Panc1 (cell line): ENCODE results near the gene EPHB1. TPM values are rescaled to one million over a fixed set of nuclear protein-coding genes. Genes with fewer than 3 reads are reported as not detected.

Experiments
- ATAC-seq: fragments of 200-7000 bp; cut with Tn5 transposase; 2 replicates; pipeline ENCODE4 v1.9.1; 2020; ENCODE audit warnings: mild to moderate bottlenecking, moderate library complexity
- BruUV-seq: library from RNA; stranded (reverse); fragments of 400-500 nt; replicated peaks from 2 replicates; lab custom pipeline; 2021; lab: Mats Ljungman, UMichigan
- CTCF ChIA-PET: fragments of 300-600 bp; sonication (Branson Sonifier 250); formaldehyde crosslinking; loops from one replicate; lab custom pipeline; 2022; ENCODE audit warnings: antibody characterized with exemption; lab: Charles Lee
- POLR2A ChIA-PET: fragments of 300-600 bp; sonication (Branson Sonifier 250); formaldehyde crosslinking; loops from one replicate; lab custom pipeline; 2022; ENCODE audit warnings: antibody characterized with exemption; lab: Charles Lee
- DNase-seq: peaks from one replicate; pipeline ENCODE4 v3.0.0-alpha.2; 2010; ENCODE audit warnings: low read depth, low spot score
- H3K27ac ChIP-seq: 2 replicates; pipeline ENCODE4 v1.5.1; 2011; ENCODE audit warnings: mild to moderate bottlenecking, low read length, inconsistent platforms
- H3K27me3 ChIP-seq: fragments of 200-500 bp; sonication (Bioruptor generic); 2 replicates; pipeline ENCODE4 v1.6.0; 2014; ENCODE audit warnings: low read length, inconsistent platforms; ENCODE audit not compliant: control insufficient read depth, insufficient read depth
- H3K36me3 ChIP-seq: fragments of 200-500 bp; sonication (Bioruptor generic); 2 replicates; pipeline ENCODE4 v1.5.1; 2014; ENCODE audit warnings: inconsistent platforms, mild to moderate bottlenecking, low read length, moderate library complexity; ENCODE audit not compliant: control insufficient read depth, insufficient read depth
- H3K4me1 ChIP-seq: 2 replicates; pipeline ENCODE4 v1.5.1; 2011; ENCODE audit warnings: inconsistent platforms, mild to moderate bottlenecking, low read length, moderate library complexity; ENCODE audit not compliant: control insufficient read depth, insufficient read depth
- H3K4me3 ChIP-seq, 2 experiments: 2 replicates each; pipeline ENCODE4 v1.5.1; 2011 to 2012; ENCODE audit warnings: low read depth in 2 of 2, low read length in 2 of 2, mild to moderate bottlenecking in 2 of 2, inconsistent platforms in 1 of 2, moderate library complexity in 1 of 2
- H3K9me3 ChIP-seq: fragments of 200-500 bp; sonication (Bioruptor generic); 2 replicates; pipeline ENCODE4 v1.5.1; 2014; ENCODE audit warnings: low read depth, mild to moderate bottlenecking, inconsistent platforms, low read length, moderate library complexity; ENCODE audit not compliant: control insufficient read depth, insufficient read depth
- POLR2AphosphoS5 ChIP-seq: IDR thresholded peaks from 2 replicates; pipeline ENCODE4 v1.6.1; 2012; ENCODE audit warnings: mild to moderate bottlenecking, low read depth, low read length, moderate library complexity
- SIN3A ChIP-seq: IDR thresholded peaks from 2 replicates; pipeline ENCODE4 v1.6.1; 2012; ENCODE audit warnings: low read depth, mild to moderate bottlenecking, low read length, moderate library complexity, borderline replicate concordance; ENCODE audit not compliant: insufficient read depth
- TCF7L2 ChIP-seq: IDR thresholded peaks from 2 replicates; pipeline ENCODE4 v1.6.1; 2011; ENCODE audit warnings: mild to moderate bottlenecking, low read depth, low read length, inconsistent platforms
- in situ Hi-C: cut with HindIII; loops from 2 replicates; pipeline ENCODE4 v1.10.0; 2016; ENCODE audit warnings: low sequenced_read_pairs, low pct_unique_long_range_greater_than_20kb
- intact Hi-C: fragments of 100-400 bp; cut with micrococcal nuclease; formaldehyde crosslinking; loops from one replicate; pipeline ENCODE4 v1.10.0; 2022; ENCODE audit not compliant: unreplicated experiment
- total RNA-seq: library from RNA; stranded (reverse); gene quantifications from one replicate; pipeline ENCODE4 v1.2.1, GENCODE V29; 2021; ENCODE audit not compliant: unreplicated experiment
- TF ChIP-seq, protein P1 (sequence below): fragments of 450-650 bp; IDR thresholded peaks from 2 replicates; pipeline ENCODE4 v1.5.1; 2017; ENCODE audit warnings: mild to moderate bottlenecking
- TF ChIP-seq, protein P2 (sequence below), 2 experiments: IDR thresholded peaks; 2 replicates each; pipeline ENCODE4 v1.6.1; 2011 to 2012; ENCODE audit warnings: low read depth in 2 of 2, control low read depth in 1 of 2, low read length in 1 of 2, mild to moderate bottlenecking in 1 of 2, moderate library complexity in 1 of 2; ENCODE audit not compliant: insufficient read depth in 1 of 2

The EPHB1 gene
- total RNA-seq, 1 experiment from 2014 or later, result 0.46 TPM

GRCh38 chr3:135134684-135135075 lies 339.6 kb downstream of the EPHB1 start:
- in situ Hi-C loops (no loop called here), intact Hi-C loops (no loop called here)

DNA sequence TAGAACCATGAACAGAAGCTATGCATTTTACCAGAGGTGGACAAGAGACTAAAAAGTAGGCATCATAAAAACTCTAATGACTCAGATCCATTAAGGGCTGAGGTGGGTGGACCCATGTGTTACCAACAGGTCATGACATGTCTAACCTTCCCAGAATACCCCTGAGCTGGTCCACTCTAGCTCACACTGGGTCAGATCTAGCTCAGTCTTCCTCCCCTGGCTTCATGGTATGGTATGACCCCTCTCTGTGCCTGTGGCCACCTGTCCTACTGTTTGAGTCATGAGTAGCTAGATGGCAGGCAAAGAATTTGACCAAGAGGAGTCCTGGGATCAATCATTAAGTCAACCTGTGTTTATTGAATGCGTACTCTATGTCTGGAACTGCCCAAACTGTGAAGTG lies 340.4 kb downstream of the EPHB1 start:
- in situ Hi-C loops (no loop called here), intact Hi-C loops (no loop called here)
- ATAC-seq, result no peak

More at GRCh38 chr3:135134684-135135075, 339.6 kb downstream of the EPHB1 start:
- Histone ChIP-seq H3K4me1 (no peaks in the 10 kb centered on the region), H3K4me3 (no peak overlapping the region), H3K27me3 (peaks cover 7% of the 10 kb centered on the region; the same call in 1 of the 2 replicates), H3K27ac (no peak overlapping the region), H3K36me3 (no peaks in the 10 kb centered on the region), H3K9me3 (no peaks in the 10 kb centered on the region)
- BruUV-seq, result no TSS peak
- DNase-seq, result no peak
- ATAC-seq, result no peak
- TF ChIP-seq, protein P1, sequence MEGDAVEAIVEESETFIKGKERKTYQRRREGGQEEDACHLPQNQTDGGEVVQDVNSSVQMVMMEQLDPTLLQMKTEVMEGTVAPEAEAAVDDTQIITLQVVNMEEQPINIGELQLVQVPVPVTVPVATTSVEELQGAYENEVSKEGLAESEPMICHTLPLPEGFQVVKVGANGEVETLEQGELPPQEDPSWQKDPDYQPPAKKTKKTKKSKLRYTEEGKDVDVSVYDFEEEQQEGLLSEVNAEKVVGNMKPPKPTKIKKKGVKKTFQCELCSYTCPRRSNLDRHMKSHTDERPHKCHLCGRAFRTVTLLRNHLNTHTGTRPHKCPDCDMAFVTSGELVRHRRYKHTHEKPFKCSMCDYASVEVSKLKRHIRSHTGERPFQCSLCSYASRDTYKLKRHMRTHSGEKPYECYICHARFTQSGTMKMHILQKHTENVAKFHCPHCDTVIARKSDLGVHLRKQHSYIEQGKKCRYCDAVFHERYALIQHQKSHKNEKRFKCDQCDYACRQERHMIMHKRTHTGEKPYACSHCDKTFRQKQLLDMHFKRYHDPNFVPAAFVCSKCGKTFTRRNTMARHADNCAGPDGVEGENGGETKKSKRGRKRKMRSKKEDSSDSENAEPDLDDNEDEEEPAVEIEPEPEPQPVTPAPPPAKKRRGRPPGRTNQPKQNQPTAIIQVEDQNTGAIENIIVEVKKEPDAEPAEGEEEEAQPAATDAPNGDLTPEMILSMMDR, result no peak
- no peak for TF ChIP-seq SIN3A
- TF ChIP-seq, protein P2, sequence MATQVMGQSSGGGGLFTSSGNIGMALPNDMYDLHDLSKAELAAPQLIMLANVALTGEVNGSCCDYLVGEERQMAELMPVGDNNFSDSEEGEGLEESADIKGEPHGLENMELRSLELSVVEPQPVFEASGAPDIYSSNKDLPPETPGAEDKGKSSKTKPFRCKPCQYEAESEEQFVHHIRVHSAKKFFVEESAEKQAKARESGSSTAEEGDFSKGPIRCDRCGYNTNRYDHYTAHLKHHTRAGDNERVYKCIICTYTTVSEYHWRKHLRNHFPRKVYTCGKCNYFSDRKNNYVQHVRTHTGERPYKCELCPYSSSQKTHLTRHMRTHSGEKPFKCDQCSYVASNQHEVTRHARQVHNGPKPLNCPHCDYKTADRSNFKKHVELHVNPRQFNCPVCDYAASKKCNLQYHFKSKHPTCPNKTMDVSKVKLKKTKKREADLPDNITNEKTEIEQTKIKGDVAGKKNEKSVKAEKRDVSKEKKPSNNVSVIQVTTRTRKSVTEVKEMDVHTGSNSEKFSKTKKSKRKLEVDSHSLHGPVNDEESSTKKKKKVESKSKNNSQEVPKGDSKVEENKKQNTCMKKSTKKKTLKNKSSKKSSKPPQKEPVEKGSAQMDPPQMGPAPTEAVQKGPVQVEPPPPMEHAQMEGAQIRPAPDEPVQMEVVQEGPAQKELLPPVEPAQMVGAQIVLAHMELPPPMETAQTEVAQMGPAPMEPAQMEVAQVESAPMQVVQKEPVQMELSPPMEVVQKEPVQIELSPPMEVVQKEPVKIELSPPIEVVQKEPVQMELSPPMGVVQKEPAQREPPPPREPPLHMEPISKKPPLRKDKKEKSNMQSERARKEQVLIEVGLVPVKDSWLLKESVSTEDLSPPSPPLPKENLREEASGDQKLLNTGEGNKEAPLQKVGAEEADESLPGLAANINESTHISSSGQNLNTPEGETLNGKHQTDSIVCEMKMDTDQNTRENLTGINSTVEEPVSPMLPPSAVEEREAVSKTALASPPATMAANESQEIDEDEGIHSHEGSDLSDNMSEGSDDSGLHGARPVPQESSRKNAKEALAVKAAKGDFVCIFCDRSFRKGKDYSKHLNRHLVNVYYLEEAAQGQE (IDR thresholded peaks at IDR 0.05; ENCODE audit: insufficient read depth in 1 of 2, low read depth in 2 of 2, low read length in 1 of 2), result no peak
- no peak for TF ChIP-seq TCF7L2
- no peak for TF ChIP-seq POLR2AphosphoS5
- POLR2A ChIA-PET, result no interaction called here
- CTCF ChIA-PET, result no interaction called here

More for the DNA sequence above, 340.4 kb downstream of the EPHB1 start:
- Histone ChIP-seq H3K9me3 (no peaks in the 10 kb centered on the region), H3K27me3 (peaks cover 7% of the 10 kb centered on the region; the same call in 1 of the 2 replicates), H3K4me3 (no peak overlapping the region), H3K36me3 (no peaks in the 10 kb centered on the region), H3K27ac (no peak overlapping the region), H3K4me1 (no peaks in the 10 kb centered on the region)
- BruUV-seq, result no TSS peak
- CTCF ChIA-PET, result no interaction called here
- DNase-seq, result no peak
- POLR2A ChIA-PET, result no interaction called here
- TF ChIP-seq, protein P1, result no peak
- TF ChIP-seq TCF7L2 (no peak), SIN3A (no peak), POLR2AphosphoS5 (no peak)
- TF ChIP-seq, protein P2 (IDR thresholded peaks at IDR 0.05; ENCODE audit: insufficient read depth in 1 of 2, low read depth in 2 of 2, low read length in 1 of 2), result no peak
